ENCODE results near the gene CAPN10.

Gene CAPN10

DNA sequence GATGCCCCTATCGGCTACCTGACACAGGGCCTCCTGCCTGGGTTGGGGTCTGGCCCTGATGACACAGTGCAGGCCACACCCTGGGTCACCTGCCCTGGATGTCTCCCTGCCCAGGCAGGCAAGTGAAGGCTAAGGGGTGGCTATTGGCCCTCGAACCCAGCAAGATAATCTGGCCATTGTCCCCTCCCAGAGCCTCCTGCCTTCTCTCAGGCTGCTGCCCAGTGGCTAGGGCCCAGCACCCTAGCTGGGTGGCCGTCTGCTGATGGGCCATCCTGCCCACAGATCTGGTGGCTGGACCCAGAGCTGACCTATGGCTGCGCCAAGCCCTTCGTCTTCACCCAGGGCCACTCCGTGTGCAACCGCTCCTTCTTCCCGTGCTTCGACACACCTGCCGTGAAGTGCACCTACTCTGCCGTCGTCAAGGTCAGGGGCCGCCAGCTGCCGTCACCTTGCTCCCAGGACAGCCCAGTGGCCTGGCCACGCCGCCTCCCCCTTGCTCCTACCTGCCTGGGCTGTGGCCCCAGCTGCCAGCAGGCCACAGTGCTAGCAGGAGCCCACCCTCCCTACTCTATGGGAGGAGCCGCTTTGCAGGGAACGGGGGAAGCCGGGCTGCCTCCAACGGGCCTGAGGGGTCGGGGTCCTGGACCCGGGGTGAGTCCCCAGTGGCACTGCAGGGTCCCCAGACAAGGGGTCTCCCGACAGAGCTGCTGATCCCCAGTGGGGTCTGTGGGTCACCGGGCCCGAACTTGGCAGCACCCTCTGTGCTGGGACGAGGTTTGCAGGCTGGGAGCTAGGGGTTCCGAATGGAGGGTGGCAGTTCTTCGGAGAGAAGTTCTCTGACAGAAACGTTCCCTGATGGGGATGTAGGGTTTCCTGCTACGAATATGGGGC is 14.1 kb upstream of the CAPN10 start:
- no peak overlapping the region for H3K4me3 ChIP-seq (replicated peaks in 1 of 2; ENCODE audit: low read depth in 2 of 2, low read length in 2 of 2)
- no peak for DNase-seq (ENCODE audit: low read depth in 2 of 2)
- no peak for TF ChIP-seq CTCF (IDR thresholded peaks at IDR 0.05; ENCODE audit: low read depth, low read length)

GRCh38 chr2:240573071-240573515 is 13.4 kb upstream of the CAPN10 start:
- H3K4me3 ChIP-seq (replicated peaks in 1 of 2; ENCODE audit: low read depth in 2 of 2, low read length in 2 of 2), result no peak overlapping the region
- no peak for DNase-seq (ENCODE audit: low read depth in 2 of 2)
- no peak for TF ChIP-seq CTCF (IDR thresholded peaks at IDR 0.05; ENCODE audit: low read depth, low read length)

DNA sequence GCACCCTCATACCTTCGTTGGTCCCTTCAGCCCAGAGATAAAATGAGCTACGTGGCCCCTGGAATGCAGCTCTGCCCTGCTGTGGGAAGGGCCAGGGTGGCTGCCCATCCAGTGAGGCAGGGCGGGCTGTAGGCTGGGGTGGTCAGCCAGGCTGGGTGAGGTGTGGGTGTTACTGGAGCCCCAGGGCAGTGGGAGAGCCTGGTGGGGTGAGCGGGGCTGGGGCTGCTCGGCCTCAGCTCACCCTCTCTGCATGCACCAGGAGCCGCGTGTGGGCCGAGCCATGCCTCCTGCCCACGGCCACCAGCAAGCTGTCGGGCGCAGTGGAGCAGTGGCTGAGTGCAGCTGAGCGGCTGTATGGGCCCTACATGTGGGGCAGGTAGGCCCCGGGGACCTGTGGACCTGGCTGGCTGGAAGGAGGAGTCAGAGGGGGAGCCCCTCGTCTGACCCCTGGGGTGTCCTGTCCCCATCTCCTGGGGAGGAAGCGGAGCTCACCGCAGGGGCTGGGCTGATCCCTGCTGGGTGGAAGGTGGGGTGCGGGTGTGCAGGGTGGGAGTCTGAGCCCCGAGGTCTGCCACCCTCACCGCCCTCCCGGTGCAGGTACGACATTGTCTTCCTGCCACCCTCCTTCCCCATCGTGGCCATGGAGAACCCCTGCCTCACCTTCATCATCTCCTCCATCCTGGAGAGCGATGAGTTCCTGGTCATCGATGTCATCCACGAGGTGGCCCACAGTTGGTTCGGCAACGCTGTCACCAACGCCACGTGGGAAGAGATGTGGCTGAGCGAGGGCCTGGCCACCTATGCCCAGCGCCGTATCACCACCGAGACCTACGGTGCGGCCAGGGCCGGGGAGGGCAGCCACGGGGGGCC is 12.8 kb upstream of the CAPN10 start:
- TF ChIP-seq CTCF (IDR thresholded peaks at IDR 0.05; ENCODE audit: low read depth, low read length), result no peak
- DNase-seq (ENCODE audit: low read depth in 2 of 2), result no peak

DNA sequence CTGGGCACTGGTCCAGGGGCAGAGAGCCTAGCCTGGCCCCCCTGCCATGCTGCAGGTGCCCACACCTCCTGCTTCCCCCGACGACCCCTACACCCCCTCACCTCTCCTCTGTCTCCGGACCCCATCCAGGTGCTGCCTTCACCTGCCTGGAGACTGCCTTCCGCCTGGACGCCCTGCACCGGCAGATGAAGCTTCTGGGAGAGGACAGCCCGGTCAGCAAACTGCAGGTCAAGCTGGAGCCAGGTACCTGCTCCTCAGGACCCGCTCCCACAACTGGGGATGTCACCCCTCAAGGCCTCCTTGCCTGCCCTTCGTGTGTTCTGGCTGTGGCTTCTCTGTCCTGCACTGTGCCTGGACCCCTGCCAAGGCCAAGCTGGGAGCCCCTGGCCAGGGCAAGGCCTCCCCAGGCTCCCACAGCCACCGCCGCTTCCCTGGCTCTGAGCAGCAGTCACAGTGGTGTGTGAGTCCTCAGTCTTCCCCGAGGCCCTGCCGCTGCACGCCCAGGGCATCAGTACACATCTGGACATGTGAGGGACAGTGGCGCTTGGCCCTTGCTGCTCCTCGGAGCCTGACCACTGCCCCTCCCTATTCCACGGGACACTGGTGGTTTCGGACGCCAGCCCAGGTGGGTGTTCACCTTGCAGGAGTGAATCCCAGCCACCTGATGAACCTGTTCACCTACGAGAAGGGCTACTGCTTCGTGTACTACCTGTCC is 12.0 kb upstream of the CAPN10 start:
- DNase-seq (ENCODE audit: low read depth in 2 of 2), result no peak
- H3K4me3 ChIP-seq (replicated peaks in 1 of 2; ENCODE audit: low read depth in 2 of 2, low read length in 2 of 2), result no peak overlapping the region
- TF ChIP-seq CTCF (IDR thresholded peaks at IDR 0.05; ENCODE audit: low read depth, low read length), result no peak

More for the DNA sequence above, 12.8 kb upstream of the CAPN10 start:
- no peak overlapping the region for H3K4me3 ChIP-seq (replicated peaks in 1 of 2; ENCODE audit: low read depth in 2 of 2, low read length in 2 of 2)

DNA sequence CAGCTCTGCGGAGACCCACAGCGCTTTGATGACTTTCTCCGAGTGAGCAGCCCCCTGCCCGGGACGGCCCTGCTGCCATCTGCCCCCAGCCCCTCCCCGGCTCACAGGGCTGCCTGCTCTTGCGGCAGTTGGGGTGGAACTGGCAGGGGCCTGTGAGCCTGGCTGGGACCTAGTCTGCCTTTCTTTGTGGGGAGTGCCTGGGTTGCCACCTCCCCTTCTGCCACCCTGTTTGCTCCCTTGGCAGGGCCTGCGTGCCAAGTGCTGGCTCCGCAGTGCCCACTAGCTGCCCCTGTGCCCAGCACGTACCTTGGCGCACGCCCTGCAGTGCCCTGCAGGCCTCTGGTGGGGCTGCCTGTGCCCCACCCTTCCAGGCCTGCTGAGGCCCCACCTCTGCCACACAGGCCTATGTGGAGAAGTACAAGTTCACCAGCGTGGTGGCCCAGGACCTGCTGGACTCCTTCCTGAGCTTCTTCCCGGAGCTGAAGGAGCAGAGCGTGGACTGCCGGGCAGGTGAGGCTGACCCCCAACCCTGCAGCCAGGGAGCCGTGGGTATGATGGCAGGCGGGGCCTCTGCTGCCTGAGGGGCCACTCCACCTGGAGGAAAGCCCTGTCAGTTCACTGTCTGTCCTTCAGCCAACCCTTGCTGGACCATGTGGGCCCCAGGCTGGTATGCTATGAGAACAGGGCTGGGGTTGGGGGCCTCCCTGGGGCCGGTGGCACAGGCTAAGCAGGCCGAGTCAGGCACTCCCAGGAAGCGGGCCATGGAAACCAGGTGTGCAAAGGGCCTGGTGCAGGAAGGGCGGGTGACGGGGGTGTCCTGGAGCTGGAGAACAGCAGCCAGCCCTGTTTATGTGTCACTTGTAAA is 11.2 kb upstream of the CAPN10 start:
- no peak for TF ChIP-seq CTCF (IDR thresholded peaks at IDR 0.05; ENCODE audit: low read depth, low read length)
- no peak for DNase-seq (ENCODE audit: low read depth in 2 of 2)
- no peak overlapping the region for H3K4me3 ChIP-seq (replicated peaks in 1 of 2; ENCODE audit: low read depth in 2 of 2, low read length in 2 of 2)

- DNase-seq (ENCODE audit: low read depth in 2 of 2), result no peak
- no peak for TF ChIP-seq CTCF (IDR thresholded peaks at IDR 0.05; ENCODE audit: low read depth, low read length)
- no peak overlapping the region for H3K4me3 ChIP-seq (replicated peaks in 1 of 2; ENCODE audit: low read depth in 2 of 2, low read length in 2 of 2)
Observed at GRCh38 chr2:240576036-240576435, 10.5 kb upstream of the CAPN10 start.
